Measurements from ENCODE around the gene SCAMP2. TPM values are rescaled to one million over a fixed set of nuclear protein-coding genes. Genes with fewer than 3 reads are reported as not detected.

SCAMP2 gene
- total and polyA plus RNA-seq, 4 donors, result 51.2 to 122 (median 82.7) TPM

DNA sequence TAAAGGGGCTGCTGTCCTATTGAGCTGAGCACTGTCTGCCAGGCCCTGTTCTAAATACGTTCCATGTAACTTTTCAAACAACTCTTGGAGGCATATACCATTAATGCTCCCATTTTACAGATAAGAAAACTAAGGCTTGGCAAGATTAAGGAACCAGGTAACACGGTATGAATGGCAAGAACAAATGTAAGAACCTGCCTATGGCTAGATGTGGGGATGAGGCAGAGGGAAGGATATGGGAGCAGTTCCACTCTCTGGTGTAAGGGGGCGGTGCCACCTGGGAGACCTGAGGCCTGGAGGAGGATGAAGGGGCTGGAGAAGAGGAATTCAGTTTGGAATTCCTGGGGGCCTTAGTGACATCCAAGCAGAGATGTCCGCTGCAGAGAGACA lies 64.3 kb downstream of the SCAMP2 start:
- H3K36me3 ChIP-seq (ENCODE audit: control insufficient read depth in 4 of 4, insufficient read depth in 4 of 4, low read length in 4 of 4), result peaks cover 0 to under 1% (median 0%) of the 10 kb centered on the region in 4 donors
- ATAC-seq (ENCODE audit: insufficient read depth, low FRiP score) (no peak), DNase-seq (no peak)
- 67 to 84% methylated on average over 4 of the region's 4 CpGs for WGBS, 2 donors
- H3K27ac ChIP-seq (ENCODE audit: low read depth in 1 of 2, low read length in 1 of 2), result no peak overlapping the region
- no peaks in the 10 kb centered on the region for H3K27me3 ChIP-seq (ENCODE audit: control insufficient read depth in 3 of 3, insufficient read depth in 3 of 3, low read length in 2 of 3)
- no peak overlapping the region for H3K4me3 ChIP-seq
- H3K9me3 ChIP-seq (ENCODE audit: control insufficient read depth in 4 of 4, insufficient read depth in 3 of 4, low read length in 3 of 4), result no peaks in the 10 kb centered on the region
- TF ChIP-seq, protein P1, sequence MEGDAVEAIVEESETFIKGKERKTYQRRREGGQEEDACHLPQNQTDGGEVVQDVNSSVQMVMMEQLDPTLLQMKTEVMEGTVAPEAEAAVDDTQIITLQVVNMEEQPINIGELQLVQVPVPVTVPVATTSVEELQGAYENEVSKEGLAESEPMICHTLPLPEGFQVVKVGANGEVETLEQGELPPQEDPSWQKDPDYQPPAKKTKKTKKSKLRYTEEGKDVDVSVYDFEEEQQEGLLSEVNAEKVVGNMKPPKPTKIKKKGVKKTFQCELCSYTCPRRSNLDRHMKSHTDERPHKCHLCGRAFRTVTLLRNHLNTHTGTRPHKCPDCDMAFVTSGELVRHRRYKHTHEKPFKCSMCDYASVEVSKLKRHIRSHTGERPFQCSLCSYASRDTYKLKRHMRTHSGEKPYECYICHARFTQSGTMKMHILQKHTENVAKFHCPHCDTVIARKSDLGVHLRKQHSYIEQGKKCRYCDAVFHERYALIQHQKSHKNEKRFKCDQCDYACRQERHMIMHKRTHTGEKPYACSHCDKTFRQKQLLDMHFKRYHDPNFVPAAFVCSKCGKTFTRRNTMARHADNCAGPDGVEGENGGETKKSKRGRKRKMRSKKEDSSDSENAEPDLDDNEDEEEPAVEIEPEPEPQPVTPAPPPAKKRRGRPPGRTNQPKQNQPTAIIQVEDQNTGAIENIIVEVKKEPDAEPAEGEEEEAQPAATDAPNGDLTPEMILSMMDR (IDR thresholded peaks at IDR 0.05; ENCODE audit: control extremely low read depth, extremely low read depth), result no peak
- H3K9ac ChIP-seq (ENCODE audit: insufficient read depth in 1 of 2, low read length in 2 of 2), result no peak overlapping the region
- peaks cover 0 to 8% (median 0%) of the 10 kb centered on the region in 5 donors for H3K4me1 ChIP-seq (ENCODE audit: control insufficient read depth in 5 of 5, insufficient read depth in 5 of 5, low read length in 5 of 5)

DNA sequence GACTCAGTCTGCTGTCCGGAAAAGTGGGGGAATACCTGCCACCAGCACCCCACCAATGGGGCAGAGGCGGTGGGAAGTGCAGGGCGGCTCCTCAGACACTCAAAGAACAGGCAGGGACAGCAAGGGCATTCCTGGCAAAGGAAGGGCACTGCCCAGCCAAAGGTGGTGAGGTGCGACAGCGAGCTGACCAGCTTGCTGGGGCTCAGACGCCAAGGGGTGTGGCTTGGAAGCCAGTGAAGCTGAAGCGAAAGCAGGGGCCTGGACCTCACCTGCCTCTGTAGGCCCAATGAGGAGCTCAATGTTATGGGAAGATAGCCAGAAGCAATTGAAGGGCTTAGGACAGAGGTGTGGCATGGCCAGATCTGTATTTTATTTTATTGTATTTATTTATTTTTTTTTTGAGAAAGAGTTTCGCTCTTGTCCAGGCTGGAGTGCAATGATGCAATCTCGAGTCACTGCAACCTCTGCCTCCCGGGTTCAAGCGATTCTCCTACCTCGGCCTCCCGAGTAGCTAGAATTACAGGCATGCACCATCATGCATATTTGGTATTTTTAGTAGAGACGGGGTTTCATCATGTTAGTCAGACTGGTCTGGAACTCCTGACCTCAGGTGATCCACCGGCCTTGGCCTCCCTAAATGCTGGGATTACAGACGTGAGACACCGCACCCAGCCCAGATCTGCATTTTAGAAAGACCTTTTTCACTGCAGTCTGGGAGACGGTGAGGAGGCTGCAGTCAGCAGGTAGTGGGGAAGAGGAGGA lies 64.9 kb downstream of the SCAMP2 start:
- TF ChIP-seq, protein P1 (IDR thresholded peaks at IDR 0.05; ENCODE audit: control extremely low read depth, extremely low read depth), result no peak

DNA sequence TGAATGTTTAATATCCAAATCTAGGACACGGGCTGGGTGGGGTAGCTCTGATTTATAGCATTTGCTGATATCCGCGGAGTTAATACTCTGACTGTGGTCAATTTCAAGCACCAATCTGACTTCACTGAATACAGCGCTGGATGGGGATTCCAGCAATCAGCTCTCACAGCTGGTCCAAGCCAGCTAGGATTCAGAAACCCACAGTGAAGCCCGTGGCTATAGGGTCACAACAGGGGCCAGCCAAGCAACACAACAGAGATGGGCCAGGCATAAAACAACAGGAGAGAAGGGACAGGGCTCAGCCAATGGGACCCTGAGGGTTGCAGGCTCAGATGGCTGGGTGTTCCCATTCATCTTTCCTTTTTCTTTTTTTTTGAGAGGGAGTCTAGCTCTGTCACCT lies 65.9 kb downstream of the SCAMP2 start:
- Histone ChIP-seq H3K9ac (ENCODE audit: insufficient read depth in 1 of 2, low read length in 2 of 2) (no peak overlapping the region), H3K36me3 (ENCODE audit: control insufficient read depth in 4 of 4, insufficient read depth in 4 of 4, low read length in 4 of 4) (peaks cover 0 to 15% (median 3%) of the 10 kb centered on the region in 4 donors), H3K9me3 (ENCODE audit: control insufficient read depth in 4 of 4, insufficient read depth in 3 of 4, low read length in 3 of 4) (no peaks in the 10 kb centered on the region), H3K4me1 (ENCODE audit: control insufficient read depth in 5 of 5, insufficient read depth in 5 of 5, low read length in 5 of 5) (peaks cover 0 to under 1% (median 0%) of the 10 kb centered on the region in 5 donors), H3K27ac (ENCODE audit: low read depth in 1 of 2, low read length in 1 of 2) (no peak overlapping the region), H3K27me3 (ENCODE audit: control insufficient read depth in 3 of 3, insufficient read depth in 3 of 3, low read length in 2 of 3) (no peaks in the 10 kb centered on the region), H3K4me3 (no peak overlapping the region)
- WGBS, 2 donors, result 69 to 84% methylated on average over 5 of the region's 5 CpGs
- TF ChIP-seq, protein P1 (IDR thresholded peaks at IDR 0.05; ENCODE audit: control extremely low read depth, extremely low read depth), result no peak
- no peak for ATAC-seq (ENCODE audit: insufficient read depth, low FRiP score)
- no peak for DNase-seq

More for the DNA sequence above, 64.9 kb downstream of the SCAMP2 start:
- 72 to 82% methylated on average over 18 of the region's 18 CpGs for WGBS, 2 donors
- Histone ChIP-seq H3K27ac (ENCODE audit: low read depth in 1 of 2, low read length in 1 of 2) (peak overlapping the region in 1 of 2 donors; percentile 0), H3K4me3 (no peak overlapping the region), H3K4me1 (ENCODE audit: control insufficient read depth in 5 of 5, insufficient read depth in 5 of 5, low read length in 5 of 5) (peaks cover 0 to 8% (median 0%) of the 10 kb centered on the region in 5 donors), H3K9ac (ENCODE audit: insufficient read depth in 1 of 2, low read length in 2 of 2) (no peak overlapping the region), H3K27me3 (ENCODE audit: control insufficient read depth in 3 of 3, insufficient read depth in 3 of 3, low read length in 2 of 3) (no peaks in the 10 kb centered on the region), H3K9me3 (ENCODE audit: control insufficient read depth in 4 of 4, insufficient read depth in 3 of 4, low read length in 3 of 4) (no peaks in the 10 kb centered on the region), H3K36me3 (ENCODE audit: control insufficient read depth in 4 of 4, insufficient read depth in 4 of 4, low read length in 4 of 4) (peaks cover 0 to 6% (median 3%) of the 10 kb centered on the region in 4 donors)
- ATAC-seq (ENCODE audit: insufficient read depth, low FRiP score), result peak; percentile 31
- DNase-seq, result no peak

Data from lung (tissue), 12 donors.